K562 (cell line): ENCODE results near the gene DOP1B. TPM values are rescaled to one million over a fixed set of nuclear protein-coding genes. Genes with fewer than 3 reads are reported as not detected.

Experiments
- ATAC-seq: fragments of 200-7000 bp; cut with Tn5 transposase; 3 replicates; pipeline ENCODE4 v1.9.1; 2020; ENCODE audit warnings: moderate library complexity
- BruUV-seq: library from RNA; stranded (reverse); fragments of 400-500 nt; replicated peaks from 2 replicates; lab custom pipeline; 2021; lab: Mats Ljungman, UMichigan
- CTCF ChIA-PET: fragments of 300-600 bp; formaldehyde crosslinking; extraction: SDS; loops from one replicate; lab custom pipeline; 2021; ENCODE audit warnings: low intra/inter-chr PET ratio; lab: Yijun Ruan, JAX
- POLR2A ChIA-PET: fragments of 300-600, 350-650 bp; sonication (Branson Sonifier 250); formaldehyde crosslinking; extraction: SDS; loops from one replicate; lab custom pipeline; 2021; ENCODE audit warnings: antibody characterized with exemption, inconsistent platforms; lab: Yijun Ruan, JAX
- DNase-seq, 4 experiments: peaks; one replicate each; pipeline versions ENCODE4 v3.0.0 to v3.0.0-alpha.2; 2011 to 2018; ENCODE audit warnings: low spot score in 3 of 4, mixed read lengths in 3 of 4; ENCODE audit errors: extremely low read depth in 1 of 4
- FAIRE-seq: peaks from 2 replicates; lab custom pipeline; 2011; peaks lifted over from hg19 to GRCh38; lab: Jason Lieb, UNC
- H2AFZ ChIP-seq: 2 replicates; pipeline ENCODE4 v1.6.0; 2011; ENCODE audit warnings: low read depth, low read length, control low read depth, inconsistent platforms
- H3K27ac ChIP-seq: fragments of 200-600 bp; 3 replicates; pipeline ENCODE4 v1.8.0; 2011; ENCODE audit warnings: low read depth, mild to moderate bottlenecking, control low read depth, inconsistent platforms, low read length, moderate library complexity, mixed read lengths; ENCODE audit errors: extremely low read depth
- H3K27me3 ChIP-seq, 2 experiments: fragments of 300-600 bp in 1 of 2; 2 replicates in 1 of 2; 3 replicates in 1 of 2; pipeline versions ENCODE4 v1.6.0 to v1.8.0; 2011; ENCODE audit warnings: inconsistent platforms in 2 of 2, low read length in 2 of 2, mild to moderate bottlenecking in 1 of 2, mixed read lengths in 1 of 2, moderate library complexity in 1 of 2; ENCODE audit not compliant: control insufficient read depth in 2 of 2, insufficient read depth in 2 of 2
- H3K36me3 ChIP-seq: fragments of 300-600 bp; 3 replicates; pipeline ENCODE4 v1.8.0; 2011; ENCODE audit warnings: mild to moderate bottlenecking, low read length, inconsistent platforms; ENCODE audit not compliant: control insufficient read depth, insufficient read depth
- H3K4me1 ChIP-seq, 2 experiments: fragments of 200-600 bp in 1 of 2; replicated peaks in 1 of 2; 2 replicates in 1 of 2; 3 replicates in 1 of 2; pipeline versions ENCODE4 v1.5.1 to v1.8.0; 2011; ENCODE audit warnings: inconsistent platforms in 2 of 2, low read length in 2 of 2, mild to moderate bottlenecking in 1 of 2, mixed read lengths in 1 of 2, moderate library complexity in 1 of 2; ENCODE audit not compliant: control insufficient read depth in 2 of 2, insufficient read depth in 2 of 2
- H3K4me2 ChIP-seq: 2 replicates; pipeline ENCODE4 v1.6.1; 2011; ENCODE audit warnings: low read length, control low read depth, inconsistent platforms, mixed read lengths; ENCODE audit not compliant: insufficient read depth
- H3K4me3 ChIP-seq: fragments of 200-600 bp; sonication (generic), shearing (Covaris generic); 2 replicates; pipeline ENCODE4 v1.5.1; 2016; ENCODE audit warnings: control low read depth, inconsistent platforms
- H3K79me2 ChIP-seq: fragments of 200-600 bp; 3 replicates; pipeline ENCODE4 v1.8.0; 2011; ENCODE audit warnings: low read length, inconsistent platforms; ENCODE audit not compliant: control insufficient read depth, insufficient read depth
- H3K9ac ChIP-seq, 2 experiments: 2 replicates each; pipeline versions ENCODE4 v1.6.0 to v1.6.1; 2011; ENCODE audit warnings: low read depth in 2 of 2, low read length in 2 of 2, control low read depth in 1 of 2, inconsistent platforms in 1 of 2, mild to moderate bottlenecking in 1 of 2, mixed read lengths in 1 of 2; ENCODE audit not compliant: insufficient read depth in 1 of 2
- H3K9me1 ChIP-seq: one replicate; pipeline ENCODE4 v1.6.0; 2011; ENCODE audit warnings: inconsistent platforms, mild to moderate bottlenecking, low read length, moderate library complexity; ENCODE audit not compliant: control insufficient read depth, insufficient read depth
- H3K9me3 ChIP-seq: replicated peaks from 2 replicates; pipeline ENCODE4 v1.5.1; 2011; ENCODE audit warnings: low read depth, low read length, inconsistent platforms; ENCODE audit not compliant: control insufficient read depth, insufficient read depth
- H4K20me1 ChIP-seq: replicated peaks from 2 replicates; pipeline ENCODE4 v1.6.1; 2011; ENCODE audit warnings: low read length, inconsistent platforms, mixed read lengths; ENCODE audit not compliant: control insufficient read depth, insufficient read depth
- CC2D1A ChIP-seq: fragments of 450-650 bp; IDR thresholded peaks from 2 replicates; pipeline ENCODE4 v1.6.1; 2017; ENCODE audit warnings: mild to moderate bottlenecking
- CCNT2 ChIP-seq: IDR thresholded peaks from 2 replicates; pipeline ENCODE4 v1.6.1; 2011; ENCODE audit warnings: borderline replicate concordance, low read depth, mild to moderate bottlenecking, moderate library complexity, mixed read lengths, low read length; ENCODE audit not compliant: insufficient read length; ENCODE audit errors: extremely low read depth
- E4F1 ChIP-seq: fragments of 250-450 bp; sonication (Bioruptor Pico); IDR thresholded peaks from 2 replicates; pipeline ENCODE4 v1.5.0; 2021; ENCODE audit warnings: mild to moderate bottlenecking, borderline replicate concordance
- EP400 ChIP-seq: fragments of 450-650 bp; IDR thresholded peaks from 2 replicates; pipeline ENCODE4 v1.6.1; 2017; ENCODE audit warnings: antibody characterized with exemption, mild to moderate bottlenecking, moderate library complexity
- ESRRB ChIP-seq: fragments of 250-450 bp; sonication (Bioruptor Pico); IDR thresholded peaks from 2 replicates; pipeline ENCODE4 v1.5.0; 2020; ENCODE audit warnings: mild to moderate bottlenecking, moderate library complexity, borderline replicate concordance
- FOSL1 ChIP-seq: fragments of 200-800 bp; sonication (Bioruptor generic); conservative IDR thresholded peaks from 2 replicates; pipeline ENCODE4 v1.6.1; 2016; ENCODE audit warnings: missing genetic modification characterization, missing compliant biosample characterization
- GABPB1 ChIP-seq: sonication (generic); formaldehyde crosslinking; IDR thresholded peaks from 2 replicates; pipeline ENCODE4 v1.8.0; 2022; ENCODE audit warnings: mild to moderate bottlenecking, missing genetic modification reagents
- IRF1 ChIP-seq: sonication (generic); formaldehyde crosslinking; IDR thresholded peaks from 2 replicates; pipeline ENCODE4 v1.8.0; 2022; ENCODE audit warnings: missing genetic modification reagents, mild to moderate bottlenecking, borderline replicate concordance
- MAZ ChIP-seq, 2 experiments: fragments of 450-650 bp in 1 of 2; sonication (generic) in 1 of 2; formaldehyde crosslinking; IDR thresholded peaks in 1 of 2; conservative IDR thresholded peaks in 1 of 2; 2 replicates each; pipeline versions ENCODE4 v1.4.0 to v1.5.0; 2020; ENCODE audit warnings: mild to moderate bottlenecking in 1 of 2, missing genetic modification reagents in 1 of 2
- SMC3 ChIP-seq: conservative IDR thresholded peaks from 2 replicates; pipeline ENCODE4 v1.6.1; 2011; ENCODE audit warnings: low read depth, low read length, improper control_type of control experiment; ENCODE audit not compliant: insufficient read depth
- SOX6 ChIP-seq: fragments of 450-650 bp; IDR thresholded peaks from 2 replicates; pipeline ENCODE4 v1.6.1; 2014; ENCODE audit warnings: mild to moderate bottlenecking
- TCF7 ChIP-seq: sonication (generic); IDR thresholded peaks from 2 replicates; pipeline ENCODE4 v1.6.1; 2016; ENCODE audit warnings: antibody characterized with exemption, borderline replicate concordance
- XRCC3 ChIP-seq: fragments of 450-650 bp; IDR thresholded peaks from 2 replicates; pipeline ENCODE4 v1.6.1; 2017; ENCODE audit warnings: mild to moderate bottlenecking, moderate library complexity
- ZBTB33 ChIP-seq: sonication (generic); formaldehyde crosslinking; IDR thresholded peaks from 2 replicates; pipeline ENCODE4 v1.8.1; 2023; ENCODE audit warnings: mild to moderate bottlenecking, missing genetic modification reagents
- WGBS: fragments of 100-300 bp; shearing (Covaris generic); methylation state at CpG from one replicate; pipeline ENCODE4 v1.1.6; 2016; ENCODE audit warnings: low coverage, mixed read lengths; ENCODE audit not compliant: insufficient coverage; ENCODE audit errors: missing lambda C conversion rate; 5-methylcytosine and 5-hydroxymethylcytosine counted together
- in situ Hi-C: fragments of 300-500 bp; cut with MboI; formaldehyde crosslinking; loops from 4 replicates; pipeline ENCODE4 v1.15.0; 2018; ENCODE audit warnings: inconsistent platforms, mixed read lengths
- intact Hi-C: fragments of 100-400 bp; cut with micrococcal nuclease; formaldehyde crosslinking; loops from 2 replicates; pipeline ENCODE4 v1.14.2; 2022
- polyA plus RNA-seq, 8 experiments: library from polyadenylated mRNA; depleted of rRNA in 4 of 8; stranded (reverse) in 5 of 8; unstranded in 3 of 8; fragments of >200 nt; fragmentation: Nextera tagmentation in 2 of 8; fragmentation: Illumina TruSeq in 1 of 8; extraction: Ambion mirVana in 2 of 8; extraction: Trizol in 1 of 8; gene quantifications; 2 replicates each; pipeline versions ENCODE4 v1.2.1 to v1.2.3, GENCODE V29; 2011 to 2014; ENCODE audit warnings: inconsistent platforms in 1 of 8, missing spikeins in 1 of 8
- total RNA-seq, 7 experiments: library from RNA; depleted of rRNA in 6 of 7; stranded (reverse); fragments of >200 nt in 6 of 7; fragmentation: Illumina TruSeq in 2 of 7; extraction: Trizol in 2 of 7; gene quantifications; 2 replicates each; pipeline versions ENCODE4 v1.2.1 to v1.2.3, GENCODE V29; 2011 to 2021; ENCODE audit warnings: low replicate concordance in 1 of 7

Gene DOP1B
- total and polyA plus RNA-seq, 9 of the 15 experiments (the other 6 are each of a cell fraction or from before 2014, with no cell fraction given) = 0.04 to 2.2 (median 0.68) TPM

DNA sequence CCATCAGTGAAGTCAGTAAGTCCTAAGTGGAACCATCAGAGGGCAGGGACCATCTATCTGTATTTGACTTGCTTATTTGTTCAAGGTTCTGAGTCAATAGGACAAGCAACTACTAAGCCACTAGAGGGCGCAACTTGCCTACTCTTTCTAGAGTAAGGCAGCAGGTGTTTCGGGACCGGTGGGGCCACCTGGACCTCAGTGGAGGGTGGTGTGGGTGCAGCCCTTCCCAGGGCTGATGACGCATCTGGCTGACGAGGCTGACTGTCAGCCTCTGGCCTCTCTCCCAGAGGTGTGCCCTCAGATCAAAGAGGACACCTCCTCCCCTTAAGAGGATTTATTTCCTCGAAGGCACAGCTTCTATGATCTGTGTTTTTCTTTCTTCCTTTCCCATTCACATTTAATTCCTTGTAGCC, 15.1 kb upstream of the DOP1B start:
- ATAC-seq = peak; percentile 98
- H3K4me3 ChIP-seq = no peak overlapping the region
- H3K36me3 ChIP-seq = no peaks in the 10 kb centered on the region
- no peak overlapping the region for H3K9ac ChIP-seq
- no TSS peak for BruUV-seq
- DNase-seq = peak; percentile 68 to 90 (median 84)
- H3K9me3 ChIP-seq = no peaks in the 10 kb centered on the region
- POLR2A ChIA-PET = interaction anchor here (1.7 kb wide), 1 partner anchor 46 kb away, joined by 3 read pairs; no protein-coding TSS in a partner anchor
- in situ Hi-C loops (loop anchor here (10.0 kb wide), 1 partner anchor 783 kb away; no protein-coding TSS in a partner anchor), intact Hi-C loops (loop anchor here (1.0 to 5.0 kb wide), 4 partner anchors 68 to 446 kb away; partner anchors contain the start of gene CHAF1B)
- H3K4me2 ChIP-seq = no peak overlapping the region
- H3K4me1 ChIP-seq = no peaks in the 10 kb centered on the region; a peak in 1 of 5 replicates
- no peak overlapping the region for H3K27ac ChIP-seq
- no peaks in the 10 kb centered on the region for H4K20me1 ChIP-seq
- H3K27me3 ChIP-seq = peaks cover 6 to 39% of the 10 kb centered on the region in 2 experiments; a peak in 3 of 5 replicates
- H3K79me2 ChIP-seq = no peaks in the 10 kb centered on the region
- H3K9me1 ChIP-seq = no peaks in the 10 kb centered on the region
- WGBS = 4% methylated on average over 6 of the region's 6 CpGs
- H2AFZ ChIP-seq = no peak overlapping the region
- FAIRE-seq = peak; percentile 98
- CTCF ChIA-PET = interaction anchor here (0.6 to 2.4 kb wide), 9 partner anchors 8 to 489 kb away, joined by 3 to 31 read pairs (median 3); no protein-coding TSS in a partner anchor
- TF ChIP-seq XRCC3 = no peak
- peak; percentile 85 for TF ChIP-seq SMC3
- TF ChIP-seq MAZ (CRISPR knock-in tag; conservative IDR thresholded peaks at IDR 0.05 in 1 of 2, IDR thresholded peaks at IDR 0.05 in 1 of 2) = peak in 1 of 2 experiments; percentile 36; a peak in 1 of 4 replicates
- TF ChIP-seq CC2D1A = peak; percentile 59; the same call in 1 of the 2 replicates
- no peak for TF ChIP-seq SOX6
- TF ChIP-seq EP400 = no peak
- TF ChIP-seq FOSL1 (tag) = peak; percentile 53; the same call in 1 of the 2 replicates
- no peak for TF ChIP-seq ESRRB
- no peak for TF ChIP-seq CCNT2
- TF ChIP-seq ZBTB33 (CRISPR knock-in tag) = no peak
- 0 out of 2 replicates have a peak, but pooled peaks have one; percentile 38 for TF ChIP-seq TCF7
- TF ChIP-seq IRF1 (CRISPR knock-in tag) = no peak
- TF ChIP-seq GABPB1 (CRISPR knock-in tag) = 0 out of 2 replicates have a peak, but pooled peaks have one; percentile 34
- no peak for TF ChIP-seq E4F1
